ENCODE measurements around the gene MLANA. TPM values are rescaled to one million over a fixed set of nuclear protein-coding genes. Genes with fewer than 3 reads are reported as not detected.

MLANA gene
- total and polyA plus RNA-seq, 10 of the 15 experiments (the other 5 are each of a cell fraction or from before 2014, with no cell fraction given), result 0.11 to 0.26 (median 0.13) TPM; not detected in 6

- TF ChIP-seq MXI1 (IDR thresholded peaks at IDR 0.05; ENCODE audit: low read depth, low read length), result no peak
- TF ChIP-seq BACH1 (IDR thresholded peaks at IDR 0.05; ENCODE audit: borderline replicate concordance), result peak; percentile 51; the same call in 1 of the 2 replicates
- no peak for TF ChIP-seq NRF1 (conservative IDR thresholded peaks at IDR 0.05; ENCODE audit: low read depth, low read length)
- TF ChIP-seq FOXK2 (IDR thresholded peaks at IDR 0.05), result no peak
- TF ChIP-seq CBX5 (IDR thresholded peaks at IDR 0.05; ENCODE audit: low read depth), result no peak
- no peak for TF ChIP-seq ZNF384 (IDR thresholded peaks at IDR 0.05; ENCODE audit: borderline replicate concordance, low read depth, low read length)
- TF ChIP-seq BHLHE40 (IDR thresholded peaks at IDR 0.05; ENCODE audit: borderline replicate concordance in 1 of 2, low read depth in 2 of 2, low read length in 1 of 2), result no peak
- no peak for TF ChIP-seq REST (IDR thresholded peaks at IDR 0.05; ENCODE audit: low read depth, low read length)
- no peak for TF ChIP-seq HSF1 (IDR thresholded peaks at IDR 0.05; ENCODE audit: low read depth, low read length)
- TF ChIP-seq, protein P1, sequence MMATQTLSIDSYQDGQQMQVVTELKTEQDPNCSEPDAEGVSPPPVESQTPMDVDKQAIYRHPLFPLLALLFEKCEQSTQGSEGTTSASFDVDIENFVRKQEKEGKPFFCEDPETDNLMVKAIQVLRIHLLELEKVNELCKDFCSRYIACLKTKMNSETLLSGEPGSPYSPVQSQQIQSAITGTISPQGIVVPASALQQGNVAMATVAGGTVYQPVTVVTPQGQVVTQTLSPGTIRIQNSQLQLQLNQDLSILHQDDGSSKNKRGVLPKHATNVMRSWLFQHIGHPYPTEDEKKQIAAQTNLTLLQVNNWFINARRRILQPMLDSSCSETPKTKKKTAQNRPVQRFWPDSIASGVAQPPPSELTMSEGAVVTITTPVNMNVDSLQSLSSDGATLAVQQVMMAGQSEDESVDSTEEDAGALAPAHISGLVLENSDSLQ (IDR thresholded peaks at IDR 0.05), result peak; percentile 6; the same call in 1 of the 2 replicates
- TF ChIP-seq ZBED1 (IDR thresholded peaks at IDR 0.05; ENCODE audit: borderline replicate concordance), result no peak
- TF ChIP-seq GABPA (IDR thresholded peaks at IDR 0.05; ENCODE audit: low read depth), result no peak
- TF ChIP-seq JUNB (IDR thresholded peaks at IDR 0.05), result no peak
- no peak for TF ChIP-seq EZH2 (IDR thresholded peaks at IDR 0.05; ENCODE audit: borderline replicate concordance, control insufficient read depth, low read depth, low read length)
- no peak for TF ChIP-seq ZBTB11 (CRISPR knock-in tag; IDR thresholded peaks at IDR 0.05)
- TF ChIP-seq MEF2A (IDR thresholded peaks at IDR 0.05; ENCODE audit: insufficient read depth, low read depth, low read length), result no peak
- no peak for TF ChIP-seq BCLAF1 (IDR thresholded peaks at IDR 0.05)
- TF ChIP-seq ATF7 (IDR thresholded peaks at IDR 0.05; ENCODE audit: low read depth), result peak; percentile 64
Measured at GRCh38 chr9:5947912-5948311, 57.2 kb downstream of the MLANA start (continued).
